GM12892 (cell line): ENCODE measurements around the gene IFIH1.

Experiments used
- POLR2A ChIP-seq: IDR thresholded peaks from 2 replicates; pipeline ENCODE4 v1.6.1; 2011; ENCODE audit warnings: low read depth, low read length, control low read depth
- POLR2AphosphoS5 ChIP-seq: IDR thresholded peaks from 2 replicates; pipeline ENCODE4 v1.6.1; 2011; ENCODE audit warnings: low read depth, low read length, control low read depth
- TAF1 ChIP-seq: IDR thresholded peaks from 2 replicates; pipeline ENCODE4 v1.6.1; 2011; ENCODE audit warnings: low read depth, mild to moderate bottlenecking, control low read depth, low read length, borderline replicate concordance

GRCh38 chr2:162291748-162292147 is 26.7 kb downstream of the IFIH1 start:
- no peak for TF ChIP-seq POLR2A
- no peak for TF ChIP-seq POLR2AphosphoS5
- no peak for TF ChIP-seq TAF1
